RPMI8226 (cell line): ENCODE results near the gene ALDOA.

Experiments
- DNase-seq: peaks from one replicate; pipeline ENCODE4 v3.0.0-alpha.2; 2015

The ALDOA gene

GRCh38 chr16:30046178-30046577 is 19.4 kb upstream of the ALDOA start:
- no peak for DNase-seq

- DNase-seq = no peak
Measured at GRCh38 chr16:30046588-30046987, 19.0 kb upstream of the ALDOA start.

GRCh38 chr16:30049871-30050270 is 15.7 kb upstream of the ALDOA start:
- no peak for DNase-seq

- no peak for DNase-seq
Measured at GRCh38 chr16:30051518-30051917, 14.0 kb upstream of the ALDOA start.

- DNase-seq = peak; percentile 95
Measured at GRCh38 chr16:30052671-30053372, 12.7 kb upstream of the ALDOA start.

- no peak for DNase-seq
Measured at GRCh38 chr16:30053376-30054015, 12.1 kb upstream of the ALDOA start.

- no peak for DNase-seq
Measured at GRCh38 chr16:30054451-30054850, 11.1 kb upstream of the ALDOA start.

- peak; percentile 73 for DNase-seq
Measured at GRCh38 chr16:30054959-30055553, 10.5 kb upstream of the ALDOA start.

- DNase-seq = no peak
Measured at GRCh38 chr16:30060346-30060745, 5.2 kb upstream of the ALDOA start.

- DNase-seq = no peak
Measured at GRCh38 chr16:30060836-30061554, 4.6 kb upstream of the ALDOA start.

GRCh38 chr16:30063278-30063892 is 2.2 kb upstream of the ALDOA start:
- DNase-seq = no peak

GRCh38 chr16:30063893-30064728 is 1.4 kb upstream of the ALDOA start:
- DNase-seq = peak; percentile 91

- no peak for DNase-seq
Measured at GRCh38 chr16:30064729-30065101, 845 bp upstream of the ALDOA start.

- peak; percentile 44 for DNase-seq
Measured at GRCh38 chr16:30065943-30066760, 592 bp downstream of the ALDOA start.

- DNase-seq = no peak
Measured at GRCh38 chr16:30066761-30067583, 1.4 kb downstream of the ALDOA start.

GRCh38 chr16:30067584-30067916 is 2.0 kb downstream of the ALDOA start:
- DNase-seq = no peak

- no peak for DNase-seq
Measured at GRCh38 chr16:30068333-30068732, 2.8 kb downstream of the ALDOA start.

- peak; percentile 57 for DNase-seq
Measured at GRCh38 chr16:30068750-30069610, 3.4 kb downstream of the ALDOA start.

- no peak for DNase-seq
Measured at GRCh38 chr16:30069611-30070462, 4.3 kb downstream of the ALDOA start.
